DND-41 (cell line): ENCODE results near the gene RPL35A.

Source experiments
- ATAC-seq: fragments of 200-7000 bp; cut with Tn5 transposase; 3 replicates; pipeline ENCODE4 v1.9.1; 2021; ENCODE audit warnings: low read depth; ENCODE audit not compliant: insufficient read depth
- DNase-seq: peaks from one replicate; pipeline ENCODE4 v3.0.0-alpha.2; 2020
- H2AFZ ChIP-seq: 2 replicates; pipeline ENCODE4 v1.6.0; 2012; ENCODE audit warnings: low read depth, low read length
- H3K27ac ChIP-seq: 2 replicates; pipeline ENCODE4 v1.5.1; 2012; ENCODE audit warnings: low read length, inconsistent platforms
- H3K27me3 ChIP-seq: fragments of 200-600 bp; sonication (generic); 2 replicates; pipeline ENCODE4 v1.6.0; 2012; ENCODE audit warnings: low read length, mild to moderate bottlenecking, inconsistent platforms; ENCODE audit not compliant: insufficient read depth, poor library complexity
- H3K36me3 ChIP-seq: 2 replicates; pipeline ENCODE4 v1.5.1; 2012; ENCODE audit warnings: low read length, inconsistent platforms; ENCODE audit not compliant: insufficient read depth
- H3K4me1 ChIP-seq: 2 replicates; pipeline ENCODE4 v1.5.1; 2012; ENCODE audit warnings: mild to moderate bottlenecking, low read length; ENCODE audit not compliant: insufficient read depth
- H3K4me2 ChIP-seq: 2 replicates; pipeline ENCODE4 v1.6.0; 2012; ENCODE audit warnings: mild to moderate bottlenecking, moderate library complexity, low read length, inconsistent platforms; ENCODE audit not compliant: insufficient read depth
- H3K4me3 ChIP-seq, 2 experiments: fragments of 200-600 bp in 1 of 2; shearing (Covaris generic) in 1 of 2; 2 replicates each; pipeline ENCODE4 v1.5.1; 2012 to 2016; ENCODE audit warnings: inconsistent platforms in 2 of 2, low read length in 2 of 2, mild to moderate bottlenecking in 2 of 2, low read depth in 1 of 2, moderate library complexity in 1 of 2
- H3K79me2 ChIP-seq: 2 replicates; pipeline ENCODE4 v1.6.0; 2012; ENCODE audit warnings: low read length, inconsistent platforms; ENCODE audit not compliant: insufficient read depth
- H3K9ac ChIP-seq: 2 replicates; pipeline ENCODE4 v1.6.0; 2012; ENCODE audit warnings: low read depth, mild to moderate bottlenecking, inconsistent platforms, low read length, moderate library complexity
- H3K9me3 ChIP-seq: 2 replicates; pipeline ENCODE4 v1.5.1; 2012; ENCODE audit warnings: low read length, moderate library complexity, mild to moderate bottlenecking, inconsistent platforms; ENCODE audit not compliant: insufficient read depth, severe bottlenecking
- H4K20me1 ChIP-seq: 2 replicates; pipeline ENCODE4 v1.6.0; 2012; ENCODE audit warnings: low read length; ENCODE audit not compliant: insufficient read depth
- EZH2 ChIP-seq: IDR thresholded peaks from 3 replicates; pipeline ENCODE4 v1.6.1; 2012; ENCODE audit warnings: borderline replicate concordance, low read depth, mild to moderate bottlenecking, moderate library complexity, low read length, inconsistent platforms; ENCODE audit not compliant: severe bottlenecking
- TF ChIP-seq, protein P1 (sequence below): IDR thresholded peaks from 2 replicates; pipeline ENCODE4 v1.5.1; 2012; ENCODE audit warnings: borderline replicate concordance, low read length, moderate library complexity, mild to moderate bottlenecking; ENCODE audit not compliant: poor library complexity, severe bottlenecking; ENCODE audit errors: extremely low read depth

The RPL35A gene

DNA sequence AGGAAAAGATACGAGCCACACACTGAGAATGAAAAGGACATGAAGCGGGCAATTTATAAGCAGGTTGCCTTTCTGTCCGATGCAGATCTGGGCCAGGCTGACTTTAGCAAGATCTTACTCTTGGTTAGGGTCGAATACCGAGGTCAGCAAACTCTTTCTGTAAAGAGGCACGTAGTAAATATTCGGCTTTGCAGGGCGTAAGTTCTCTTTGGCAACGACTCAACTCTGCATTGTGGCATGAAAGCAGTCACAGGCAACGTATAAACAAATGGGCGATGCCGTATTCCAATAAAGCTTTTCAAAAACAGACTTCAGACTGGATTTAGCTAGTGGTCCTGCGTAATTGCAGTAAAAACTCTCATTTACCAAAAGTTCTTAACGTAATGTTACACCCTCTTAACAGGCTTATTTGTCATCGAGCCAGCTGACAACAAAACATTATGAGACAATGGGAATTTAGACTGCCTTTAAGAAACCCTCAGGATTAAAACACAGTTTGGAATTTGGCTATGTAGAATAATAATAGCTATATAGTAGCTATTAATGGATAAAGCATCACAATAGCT lies 13.1 kb upstream of the RPL35A start:
- no peaks in the 10 kb centered on the region for H3K79me2 ChIP-seq
- DNase-seq (no peak), ATAC-seq (no peak)
- no peak overlapping the region for H3K27ac ChIP-seq
- H3K9me3 ChIP-seq: no peaks in the 10 kb centered on the region
- no peak overlapping the region for H2AFZ ChIP-seq
- no peak overlapping the region for H3K4me2 ChIP-seq
- no peaks in the 10 kb centered on the region for H3K36me3 ChIP-seq
- H4K20me1 ChIP-seq: no peaks in the 10 kb centered on the region
- TF ChIP-seq EZH2: no peak
- TF ChIP-seq, protein P1, sequence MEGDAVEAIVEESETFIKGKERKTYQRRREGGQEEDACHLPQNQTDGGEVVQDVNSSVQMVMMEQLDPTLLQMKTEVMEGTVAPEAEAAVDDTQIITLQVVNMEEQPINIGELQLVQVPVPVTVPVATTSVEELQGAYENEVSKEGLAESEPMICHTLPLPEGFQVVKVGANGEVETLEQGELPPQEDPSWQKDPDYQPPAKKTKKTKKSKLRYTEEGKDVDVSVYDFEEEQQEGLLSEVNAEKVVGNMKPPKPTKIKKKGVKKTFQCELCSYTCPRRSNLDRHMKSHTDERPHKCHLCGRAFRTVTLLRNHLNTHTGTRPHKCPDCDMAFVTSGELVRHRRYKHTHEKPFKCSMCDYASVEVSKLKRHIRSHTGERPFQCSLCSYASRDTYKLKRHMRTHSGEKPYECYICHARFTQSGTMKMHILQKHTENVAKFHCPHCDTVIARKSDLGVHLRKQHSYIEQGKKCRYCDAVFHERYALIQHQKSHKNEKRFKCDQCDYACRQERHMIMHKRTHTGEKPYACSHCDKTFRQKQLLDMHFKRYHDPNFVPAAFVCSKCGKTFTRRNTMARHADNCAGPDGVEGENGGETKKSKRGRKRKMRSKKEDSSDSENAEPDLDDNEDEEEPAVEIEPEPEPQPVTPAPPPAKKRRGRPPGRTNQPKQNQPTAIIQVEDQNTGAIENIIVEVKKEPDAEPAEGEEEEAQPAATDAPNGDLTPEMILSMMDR: no peak
- no peak overlapping the region for H3K9ac ChIP-seq
- no peaks in the 10 kb centered on the region for H3K27me3 ChIP-seq
- H3K4me1 ChIP-seq: no peaks in the 10 kb centered on the region
- H3K4me3 ChIP-seq: no peak overlapping the region

DNA sequence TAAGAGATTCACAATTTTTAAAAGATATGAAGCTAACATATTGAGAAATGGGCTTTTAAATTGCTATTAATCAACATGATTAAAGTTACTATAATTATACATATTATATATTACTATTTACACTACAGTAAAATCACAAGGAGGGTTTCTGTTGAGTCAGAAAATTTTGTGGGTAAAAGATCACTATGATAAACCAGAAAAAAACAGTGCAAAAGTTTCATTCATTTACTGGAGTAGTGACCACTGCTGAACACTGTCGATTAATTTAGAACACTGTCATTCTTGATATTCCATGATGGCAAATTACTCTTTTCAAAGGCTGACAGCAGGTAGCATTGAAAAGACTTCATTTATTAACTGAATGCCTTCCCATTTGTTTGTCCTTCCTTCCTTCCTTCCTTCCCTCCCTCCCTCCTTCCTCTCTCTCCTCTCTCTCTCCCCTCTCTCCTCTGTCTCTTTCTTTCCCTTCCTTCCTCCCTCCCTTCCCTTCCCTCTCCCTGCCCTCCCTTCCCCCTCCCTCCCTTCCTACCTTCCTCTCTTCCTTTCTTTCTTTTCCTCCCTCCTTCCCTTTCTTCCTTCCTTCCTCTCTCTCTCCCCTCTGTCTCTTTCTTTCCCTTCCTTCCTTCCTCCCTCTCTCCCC lies 9.1 kb upstream of the RPL35A start:
- Histone ChIP-seq H4K20me1 (no peaks in the 10 kb centered on the region), H3K4me1 (no peaks in the 10 kb centered on the region), H3K4me3 (no peak overlapping the region), H3K9ac (no peak overlapping the region), H3K36me3 (no peaks in the 10 kb centered on the region), H3K4me2 (no peak overlapping the region), H3K79me2 (no peaks in the 10 kb centered on the region), H3K27me3 (no peaks in the 10 kb centered on the region), H3K27ac (no peak overlapping the region), H3K9me3 (no peaks in the 10 kb centered on the region), H2AFZ (no peak overlapping the region)
- DNase-seq (no peak), ATAC-seq (no peak)
- TF ChIP-seq, protein P1: no peak
- no peak for TF ChIP-seq EZH2

DNA sequence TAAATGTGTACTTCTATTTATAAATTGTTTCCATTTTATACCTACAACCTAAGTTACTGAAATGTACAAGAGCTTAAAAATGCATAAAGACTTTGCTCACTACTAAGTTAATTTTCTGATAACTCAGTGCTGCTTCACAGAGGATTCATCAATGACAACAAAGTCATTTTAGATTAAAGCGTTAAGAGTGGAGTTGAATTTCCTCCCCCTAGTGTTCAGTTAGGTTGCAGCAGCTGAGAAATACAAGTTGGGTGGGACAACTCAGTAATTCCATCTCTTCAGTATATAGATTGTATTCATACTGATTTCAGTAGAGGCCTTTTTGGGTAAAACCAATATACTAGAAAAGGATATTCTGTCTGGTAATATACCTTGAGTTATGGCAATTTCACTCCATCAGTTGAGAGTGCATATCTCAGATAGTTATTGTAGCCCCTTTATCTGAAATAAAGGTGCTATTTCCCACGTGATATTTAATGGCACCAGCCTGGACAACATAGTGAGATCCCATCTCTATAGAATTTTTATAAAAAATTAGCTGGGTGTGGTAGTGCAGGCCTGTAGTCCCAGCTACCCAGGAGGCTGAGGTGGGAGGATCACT lies 6.9 kb upstream of the RPL35A start:
- H3K79me2 ChIP-seq: no peaks in the 10 kb centered on the region
- H3K9me3 ChIP-seq: no peaks in the 10 kb centered on the region
- H2AFZ ChIP-seq: no peak overlapping the region
- no peaks in the 10 kb centered on the region for H3K36me3 ChIP-seq
- no peak overlapping the region for H3K4me2 ChIP-seq
- TF ChIP-seq EZH2: no peak
- TF ChIP-seq, protein P1: peak; percentile 83
- H3K27me3 ChIP-seq: no peaks in the 10 kb centered on the region
- no peaks in the 10 kb centered on the region for H4K20me1 ChIP-seq
- H3K9ac ChIP-seq: no peak overlapping the region
- H3K4me3 ChIP-seq: no peak overlapping the region
- ATAC-seq (peak; percentile 82), DNase-seq (peak; percentile 44)
- no peak overlapping the region for H3K27ac ChIP-seq
- no peaks in the 10 kb centered on the region for H3K4me1 ChIP-seq
